DOHH2 (cell line): ENCODE results near the gene SLC17A1.

Source experiments
- H3F3A ChIP-seq: fragments of 200-600 bp; sonication (generic), shearing (Covaris generic); 2 replicates; pipeline ENCODE4 v1.6.0; 2016; ENCODE audit warnings: antibody characterized with exemption, mild to moderate bottlenecking; ENCODE audit not compliant: control insufficient read depth, insufficient read depth
- H3K27ac ChIP-seq: fragments of 200-600 bp; sonication (generic); 2 replicates; pipeline ENCODE4 v1.5.1; 2014; ENCODE audit warnings: low read depth, mild to moderate bottlenecking, low read length, moderate library complexity
- H3K27me3 ChIP-seq: fragments of 200-600 bp; sonication (generic); 2 replicates; pipeline ENCODE4 v1.6.1; 2014; ENCODE audit warnings: mild to moderate bottlenecking, low read length, mixed read lengths; ENCODE audit not compliant: control insufficient read depth
- H3K36me3 ChIP-seq: fragments of 200-600 bp; sonication (generic); 2 replicates; pipeline ENCODE4 v1.6.1; 2014; ENCODE audit warnings: mild to moderate bottlenecking, low read length, moderate library complexity, mixed read lengths; ENCODE audit not compliant: control insufficient read depth
- H3K4me1 ChIP-seq: fragments of 200-600 bp; sonication (generic); 2 replicates; pipeline ENCODE4 v1.6.1; 2014; ENCODE audit warnings: mild to moderate bottlenecking, low read length, mixed read lengths; ENCODE audit not compliant: control insufficient read depth
- H3K4me2 ChIP-seq: fragments of 200-600 bp; sonication (generic); 2 replicates; pipeline ENCODE4 v1.6.0; 2014; ENCODE audit warnings: mild to moderate bottlenecking, low read length, moderate library complexity
- H3K4me3 ChIP-seq: fragments of 200-600 bp; sonication (generic); 2 replicates; pipeline ENCODE4 v1.5.1; 2014; ENCODE audit warnings: mild to moderate bottlenecking, low read length, mixed read lengths
- H3K79me2 ChIP-seq: fragments of 200-600 bp; sonication (generic); 2 replicates; pipeline ENCODE4 v1.6.1; 2014; ENCODE audit warnings: mild to moderate bottlenecking, low read length, mixed read lengths; ENCODE audit not compliant: control insufficient read depth
- H3K9me2 ChIP-seq: fragments of 200-600 bp; sonication (generic); replicated peaks from 2 replicates; pipeline ENCODE4 v1.6.1; 2014; ENCODE audit warnings: mild to moderate bottlenecking, low read length, mixed read lengths; ENCODE audit not compliant: control insufficient read depth
- H3K9me3 ChIP-seq: fragments of 200-600 bp; sonication (generic); 2 replicates; pipeline ENCODE4 v1.6.1; 2014; ENCODE audit warnings: antibody characterized with exemption, low read length, mixed read lengths; ENCODE audit not compliant: control insufficient read depth, insufficient read depth
- H4K20me1 ChIP-seq: fragments of 200-600 bp; sonication (generic); 2 replicates; pipeline ENCODE4 v1.6.0; 2014; ENCODE audit warnings: low read depth, mild to moderate bottlenecking, antibody characterized with exemption, low read length, moderate library complexity; ENCODE audit not compliant: control insufficient read depth, insufficient read depth
- EZH2phosphoT487 ChIP-seq: fragments of 200-600 bp; sonication (generic); IDR thresholded peaks from 2 replicates; pipeline ENCODE4 v1.6.1; 2017; ENCODE audit warnings: borderline replicate concordance, mild to moderate bottlenecking, antibody characterized with exemption, low read length, moderate library complexity, mixed read lengths
- TF ChIP-seq, protein P1 (sequence below): fragments of 200-600 bp; sonication (generic); IDR thresholded peaks from one replicate; pipeline ENCODE4 v1.5.1; 2014; ENCODE audit warnings: antibody characterized with exemption, mild to moderate bottlenecking, low read depth, low read length; ENCODE audit not compliant: poor library complexity, severe bottlenecking

SLC17A1 gene

DNA sequence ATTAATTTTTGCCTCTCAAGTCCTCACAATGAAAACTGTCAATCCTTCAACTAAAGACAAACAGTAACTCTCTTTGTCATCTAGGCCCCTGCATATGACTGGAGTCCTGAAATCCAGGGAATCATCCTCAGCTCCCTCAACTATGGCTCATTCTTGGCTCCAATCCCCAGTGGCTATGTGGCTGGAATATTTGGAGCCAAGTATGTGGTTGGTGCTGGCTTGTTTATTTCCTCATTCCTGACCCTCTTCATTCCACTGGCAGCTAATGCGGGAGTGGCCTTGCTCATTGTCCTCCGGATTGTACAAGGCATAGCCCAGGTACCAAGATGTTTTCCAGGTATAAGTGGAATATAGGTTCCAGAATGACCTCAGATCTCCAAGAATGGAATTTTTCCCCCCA lies 61.9 kb downstream of the SLC17A1 start:
- Histone ChIP-seq H3F3A (no peaks in the 10 kb centered on the region), H3K36me3 (no peaks in the 10 kb centered on the region), H3K4me2 (no peak overlapping the region), H4K20me1 (no peaks in the 10 kb centered on the region), H3K27me3 (0 out of 2 replicates have a peak, but pooled peaks cover 2% of the 10 kb centered on the region), H3K9me3 (no peaks in the 10 kb centered on the region), H3K4me3 (no peak overlapping the region), H3K79me2 (no peaks in the 10 kb centered on the region), H3K9me2 (no peaks in the 10 kb centered on the region), H3K27ac (no peak overlapping the region), H3K4me1 (no peaks in the 10 kb centered on the region)
- no peak for TF ChIP-seq EZH2phosphoT487
- TF ChIP-seq, protein P1, sequence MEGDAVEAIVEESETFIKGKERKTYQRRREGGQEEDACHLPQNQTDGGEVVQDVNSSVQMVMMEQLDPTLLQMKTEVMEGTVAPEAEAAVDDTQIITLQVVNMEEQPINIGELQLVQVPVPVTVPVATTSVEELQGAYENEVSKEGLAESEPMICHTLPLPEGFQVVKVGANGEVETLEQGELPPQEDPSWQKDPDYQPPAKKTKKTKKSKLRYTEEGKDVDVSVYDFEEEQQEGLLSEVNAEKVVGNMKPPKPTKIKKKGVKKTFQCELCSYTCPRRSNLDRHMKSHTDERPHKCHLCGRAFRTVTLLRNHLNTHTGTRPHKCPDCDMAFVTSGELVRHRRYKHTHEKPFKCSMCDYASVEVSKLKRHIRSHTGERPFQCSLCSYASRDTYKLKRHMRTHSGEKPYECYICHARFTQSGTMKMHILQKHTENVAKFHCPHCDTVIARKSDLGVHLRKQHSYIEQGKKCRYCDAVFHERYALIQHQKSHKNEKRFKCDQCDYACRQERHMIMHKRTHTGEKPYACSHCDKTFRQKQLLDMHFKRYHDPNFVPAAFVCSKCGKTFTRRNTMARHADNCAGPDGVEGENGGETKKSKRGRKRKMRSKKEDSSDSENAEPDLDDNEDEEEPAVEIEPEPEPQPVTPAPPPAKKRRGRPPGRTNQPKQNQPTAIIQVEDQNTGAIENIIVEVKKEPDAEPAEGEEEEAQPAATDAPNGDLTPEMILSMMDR, result no peak

GRCh38 chr6:25768566-25768965 lies 63.3 kb downstream of the SLC17A1 start:
- TF ChIP-seq, protein P1, result no peak
- TF ChIP-seq EZH2phosphoT487, result no peak
- no peaks in the 10 kb centered on the region for H3K4me1 ChIP-seq
- H3K79me2 ChIP-seq, result no peaks in the 10 kb centered on the region
- no peaks in the 10 kb centered on the region for H3K9me2 ChIP-seq
- 0 out of 2 replicates have a peak, but pooled peaks cover 2% of the 10 kb centered on the region for H3K27me3 ChIP-seq
- H3K4me2 ChIP-seq, result no peak overlapping the region
- H4K20me1 ChIP-seq, result no peaks in the 10 kb centered on the region
- H3K4me3 ChIP-seq, result no peak overlapping the region
- H3F3A ChIP-seq, result no peaks in the 10 kb centered on the region
- H3K9me3 ChIP-seq, result no peaks in the 10 kb centered on the region
- H3K36me3 ChIP-seq, result no peaks in the 10 kb centered on the region
- no peak overlapping the region for H3K27ac ChIP-seq

- no peaks in the 10 kb centered on the region for H3K9me2 ChIP-seq
- H3K4me1 ChIP-seq, result no peaks in the 10 kb centered on the region
- H3K4me3 ChIP-seq, result no peak overlapping the region
- TF ChIP-seq, protein P1, result no peak
- no peak for TF ChIP-seq EZH2phosphoT487
- H4K20me1 ChIP-seq, result no peaks in the 10 kb centered on the region
- no peak overlapping the region for H3K27ac ChIP-seq
- H3K27me3 ChIP-seq, result 0 out of 2 replicates have a peak, but pooled peaks cover 2% of the 10 kb centered on the region
- H3K4me2 ChIP-seq, result no peak overlapping the region
- no peaks in the 10 kb centered on the region for H3F3A ChIP-seq
- no peaks in the 10 kb centered on the region for H3K79me2 ChIP-seq
- no peaks in the 10 kb centered on the region for H3K9me3 ChIP-seq
- no peaks in the 10 kb centered on the region for H3K36me3 ChIP-seq
These were observed 67.2 kb downstream of the SLC17A1 start for GRCh38 chr6:25764611-25765010.
